Lower leg skin (tissue), 3 donors: ENCODE data around the gene CXADR.

ENCODE experiments used
- POLR2A ChIP-seq, 2 donors: fragments of 450-650 bp; IDR thresholded peaks; one replicate each; pipeline ENCODE4 v1.6.1; 2016 to 2017; ENCODE audit warnings: antibody characterized with exemption in 2 of 2, mild to moderate bottlenecking in 1 of 2, moderate library complexity in 1 of 2
- TF ChIP-seq, protein P1 (sequence below), 3 donors: fragments of 450-650 bp; IDR thresholded peaks; one replicate each; pipeline ENCODE4 v1.5.1; 2016; ENCODE audit warnings: antibody characterized with exemption in 3 of 3, mild to moderate bottlenecking in 3 of 3, moderate library complexity in 2 of 3

DNA sequence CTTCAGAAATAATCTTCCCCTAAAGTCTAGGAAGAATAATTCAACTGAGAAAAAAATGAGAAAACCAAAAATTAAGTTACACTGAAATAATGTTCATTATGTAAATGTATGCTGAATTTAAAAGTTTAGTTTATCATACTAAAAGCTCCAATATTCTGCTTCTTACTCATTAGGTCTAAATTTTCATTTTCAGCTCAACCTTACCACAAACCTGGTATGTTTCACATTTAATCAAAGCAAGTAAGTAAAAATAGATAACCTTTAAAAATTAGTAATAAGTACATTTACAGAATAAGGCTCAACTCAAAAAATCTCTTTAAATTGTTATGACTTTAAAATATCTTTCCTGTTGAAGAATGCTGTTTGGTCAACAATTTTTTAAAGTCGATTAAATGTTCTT is 84.8 kb downstream of the CXADR start:
- TF ChIP-seq POLR2A (IDR thresholded peaks at IDR 0.05), result no peak
- TF ChIP-seq, protein P1, sequence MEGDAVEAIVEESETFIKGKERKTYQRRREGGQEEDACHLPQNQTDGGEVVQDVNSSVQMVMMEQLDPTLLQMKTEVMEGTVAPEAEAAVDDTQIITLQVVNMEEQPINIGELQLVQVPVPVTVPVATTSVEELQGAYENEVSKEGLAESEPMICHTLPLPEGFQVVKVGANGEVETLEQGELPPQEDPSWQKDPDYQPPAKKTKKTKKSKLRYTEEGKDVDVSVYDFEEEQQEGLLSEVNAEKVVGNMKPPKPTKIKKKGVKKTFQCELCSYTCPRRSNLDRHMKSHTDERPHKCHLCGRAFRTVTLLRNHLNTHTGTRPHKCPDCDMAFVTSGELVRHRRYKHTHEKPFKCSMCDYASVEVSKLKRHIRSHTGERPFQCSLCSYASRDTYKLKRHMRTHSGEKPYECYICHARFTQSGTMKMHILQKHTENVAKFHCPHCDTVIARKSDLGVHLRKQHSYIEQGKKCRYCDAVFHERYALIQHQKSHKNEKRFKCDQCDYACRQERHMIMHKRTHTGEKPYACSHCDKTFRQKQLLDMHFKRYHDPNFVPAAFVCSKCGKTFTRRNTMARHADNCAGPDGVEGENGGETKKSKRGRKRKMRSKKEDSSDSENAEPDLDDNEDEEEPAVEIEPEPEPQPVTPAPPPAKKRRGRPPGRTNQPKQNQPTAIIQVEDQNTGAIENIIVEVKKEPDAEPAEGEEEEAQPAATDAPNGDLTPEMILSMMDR (IDR thresholded peaks at IDR 0.05), result no peak
